HG02571 (cell line): ENCODE measurements around the gene SLC16A13.

Experiments
- ATAC-seq: cut with Tn5 transposase; IDR thresholded peaks from one replicate; pipeline ENCODE4 v1.9.1; 2021; ENCODE audit warnings: mild to moderate bottlenecking, moderate library complexity; ENCODE audit not compliant: unreplicated experiment

SLC16A13 gene

GRCh38 chr17:7011942-7012254 lies 23.9 kb upstream of the SLC16A13 start:
- ATAC-seq, result no peak

- ATAC-seq, result peak; percentile 74
Observed at GRCh38 chr17:7014261-7014994, 21.4 kb upstream of the SLC16A13 start.

- ATAC-seq, result peak; percentile 15
Observed at GRCh38 chr17:7014995-7015958, 20.5 kb upstream of the SLC16A13 start.

GRCh38 chr17:7016418-7016817 lies 19.4 kb upstream of the SLC16A13 start:
- ATAC-seq, result no peak

- no peak for ATAC-seq
Observed at GRCh38 chr17:7016886-7017826, 18.7 kb upstream of the SLC16A13 start.

- no peak for ATAC-seq
Observed at GRCh38 chr17:7017827-7018200, 18.0 kb upstream of the SLC16A13 start.

- ATAC-seq, result no peak
Observed at GRCh38 chr17:7018331-7018964, 17.4 kb upstream of the SLC16A13 start.

- ATAC-seq, result no peak
Observed at GRCh38 chr17:7019367-7019766, 16.4 kb upstream of the SLC16A13 start.

GRCh38 chr17:7019839-7020519 lies 15.8 kb upstream of the SLC16A13 start:
- no peak for ATAC-seq

GRCh38 chr17:7020894-7021664 lies 14.7 kb upstream of the SLC16A13 start:
- ATAC-seq, result no peak

- peak; percentile 65 for ATAC-seq
Observed at GRCh38 chr17:7021993-7022778, 13.6 kb upstream of the SLC16A13 start.

- no peak for ATAC-seq
Observed at GRCh38 chr17:7022781-7023571, 12.8 kb upstream of the SLC16A13 start, which contains the start of gene BCL6B. TSS of gene BCL6B (plus strand) at chr17:7023050. CDS start at chr17:7023672, 622 bp downstream.

GRCh38 chr17:7023576-7024401 lies 12.0 kb upstream of the SLC16A13 start:
- ATAC-seq, result peak; percentile 39

- ATAC-seq, result no peak
Observed at GRCh38 chr17:7024402-7024785, 11.4 kb upstream of the SLC16A13 start.

GRCh38 chr17:7025245-7025644 lies 10.6 kb upstream of the SLC16A13 start:
- no peak for ATAC-seq

- no peak for ATAC-seq
Observed at GRCh38 chr17:7026471-7027115, 9.2 kb upstream of the SLC16A13 start.
